ENCODE results near the gene JADE1. TPM values are rescaled to one million over a fixed set of nuclear protein-coding genes. Genes with fewer than 3 reads are reported as not detected.

JADE1 gene
- total and polyA plus RNA-seq, 2 of the 4 experiments (the other 2 are of a cell fraction) = 13.8 to 32.6 TPM

- H3K36me3 ChIP-seq (ENCODE audit: control insufficient read depth, insufficient read depth, low read length) = no peaks in the 10 kb centered on the region
- ATAC-seq (ENCODE audit: low read depth) = peak; percentile 52
- in situ Hi-C loops (cut with MboI; ENCODE audit: low sequenced_read_pairs) (no loop called here), intact Hi-C loops (cut with micrococcal nuclease) (no loop called here), dilution Hi-C loops (cut with HindIII; ENCODE audit: low sequenced_read_pairs, unreplicated experiment) (no loop called here)
- TF ChIP-seq POLR2A (IDR thresholded peaks at IDR 0.05; ENCODE audit: low read depth, low read length) = no peak
- no peak overlapping the region for H3K23ac ChIP-seq (ENCODE audit: low read depth, low read length)
- H3K4me1 ChIP-seq (ENCODE audit: control insufficient read depth, insufficient read depth, low read length) = peaks cover 3% of the 10 kb centered on the region; the same call in 1 of the 2 replicates
- no peak overlapping the region for H3K18ac ChIP-seq (ENCODE audit: low read depth, low read length)
- no peak overlapping the region for H3K27ac ChIP-seq (ENCODE audit: insufficient read depth, low read length)
- no peak overlapping the region for H2AK5ac ChIP-seq (ENCODE audit: low read depth, low read length)
- no peak overlapping the region for H2BK120ac ChIP-seq (ENCODE audit: low read depth, low read length)
- no peak overlapping the region for H3K4me3 ChIP-seq (ENCODE audit: insufficient read depth, low read depth, low read length)
- H2BK5ac ChIP-seq (ENCODE audit: low read depth, low read length, poor library complexity, severe bottlenecking) = no peak overlapping the region
- no peak overlapping the region for H3K56ac ChIP-seq (ENCODE audit: extremely low read depth, insufficient read depth, low read length)
- H2AFZ ChIP-seq (replicated peaks; ENCODE audit: low read length, poor library complexity) = no peak overlapping the region
- no peak overlapping the region for H2BK20ac ChIP-seq (ENCODE audit: low read depth, low read length)
- H3K27me3 ChIP-seq (ENCODE audit: control insufficient read depth, insufficient read depth, low read length) = no peaks in the 10 kb centered on the region
- no peak overlapping the region for H2AK9ac ChIP-seq (replicated peaks; ENCODE audit: low read depth, low read length, poor library complexity)
- H4K91ac ChIP-seq (ENCODE audit: insufficient read depth, low read depth, low read length) = no peak overlapping the region
- H4K8ac ChIP-seq (ENCODE audit: low read depth in 2 of 2, low read length in 2 of 2) = no peak overlapping the region
- H2BK15ac ChIP-seq (ENCODE audit: low read depth, low read length) = no peak overlapping the region
- no peak overlapping the region for H3K4me2 ChIP-seq (ENCODE audit: low read depth, low read length)
- H4K5ac ChIP-seq (ENCODE audit: low read depth, low read length) = no peak overlapping the region
- no peaks in the 10 kb centered on the region for H3K79me1 ChIP-seq (ENCODE audit: low read depth in 1 of 2, low read length in 2 of 2)
- no peaks in the 10 kb centered on the region for H3K9me3 ChIP-seq (ENCODE audit: control insufficient read depth, insufficient read depth, low read length)
- no peaks in the 10 kb centered on the region for H4K20me1 ChIP-seq (ENCODE audit: insufficient read depth, low read length)
- no CpG with 5 or more reads among the region's 12 CpGs for WGBS, 2 experiments (ENCODE audit: extremely low coverage in 2 of 2, insufficient read length in 1 of 2)
- H3K14ac ChIP-seq (replicated peaks; ENCODE audit: low read depth, low read length) = no peak overlapping the region; the same call in 1 of the 2 replicates
- DNase-seq = peak; percentile 58
- H3K9me1 ChIP-seq (ENCODE audit: insufficient read depth, low read length) = 0 out of 2 replicates have a peak, but pooled peaks cover 6% of the 10 kb centered on the region
- ChIA-PET POLR2A (ENCODE audit: unreplicated experiment) (no interaction called here), CTCF (interaction anchor here (0.6 to 0.9 kb wide), 2 partner anchors 40 to 779 kb away, joined by 3 read pairs; no protein-coding TSS in a partner anchor)
- H3K9ac ChIP-seq (ENCODE audit: low read depth, low read length) = no peak overlapping the region
- H3K4ac ChIP-seq (ENCODE audit: low read depth, low read length) = no peak overlapping the region
- no TSS peak for BruUV-seq (replicated peaks)
These were observed 26.5 kb upstream of the JADE1 start for GRCh38 chr4:128782875-128783614.
